ENCODE results near the gene DOK3.

Gene DOK3

DNA sequence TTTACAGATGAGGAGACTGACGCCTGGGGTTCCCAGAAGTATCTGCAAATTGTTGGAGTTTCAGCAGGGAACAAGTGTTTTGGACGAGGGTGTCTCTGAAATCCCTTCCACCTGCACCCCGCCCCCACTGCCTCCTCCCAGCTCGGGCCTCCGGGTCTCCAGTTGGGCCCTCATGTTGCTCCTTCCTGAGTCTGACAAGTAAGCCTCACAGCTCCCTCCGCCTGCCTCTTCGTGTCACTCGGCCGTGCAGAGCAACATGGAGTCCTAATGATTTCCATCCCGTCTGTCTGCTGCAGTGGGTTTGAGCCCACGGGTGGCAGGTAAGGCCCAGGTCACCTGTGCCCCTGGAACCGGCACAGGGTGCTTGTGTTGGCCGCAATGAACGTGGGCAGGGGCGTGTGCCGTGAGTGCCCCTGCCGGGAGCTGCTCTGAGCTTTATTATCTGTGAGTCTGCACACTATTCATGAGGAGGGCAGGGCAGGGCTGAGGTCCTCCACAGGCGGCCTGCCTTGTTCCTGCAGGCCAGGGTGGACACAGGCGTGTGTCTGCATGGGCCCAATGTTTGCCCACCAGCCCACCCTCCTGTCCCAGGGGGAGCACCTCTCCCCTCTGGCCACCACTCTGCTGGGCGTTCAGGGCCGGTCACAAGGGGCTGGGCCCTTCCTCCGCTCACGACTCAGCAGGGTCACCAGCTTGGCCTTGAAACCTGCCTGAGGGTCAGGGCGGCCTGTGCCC lies 6.1 kb downstream of the DOK3 start:
- no peak for TF ChIP-seq CTCF (IDR thresholded peaks at IDR 0.05; ENCODE audit: control insufficient read depth, insufficient read depth, low read depth, low read length, missing control alignments)
- no peak overlapping the region for H3K4me3 ChIP-seq (ENCODE audit: control insufficient read depth, low read depth, low read length)

GRCh38 chr5:177502886-177503285 lies 6.7 kb downstream of the DOK3 start:
- no peak overlapping the region for H3K4me3 ChIP-seq (ENCODE audit: control insufficient read depth, low read depth, low read length)
- TF ChIP-seq CTCF (IDR thresholded peaks at IDR 0.05; ENCODE audit: control insufficient read depth, insufficient read depth, low read depth, low read length, missing control alignments): no peak
- no peak for DNase-seq (ENCODE audit: low read depth)

More for the DNA sequence above, 6.1 kb downstream of the DOK3 start:
- DNase-seq (ENCODE audit: low read depth): no peak

DNA sequence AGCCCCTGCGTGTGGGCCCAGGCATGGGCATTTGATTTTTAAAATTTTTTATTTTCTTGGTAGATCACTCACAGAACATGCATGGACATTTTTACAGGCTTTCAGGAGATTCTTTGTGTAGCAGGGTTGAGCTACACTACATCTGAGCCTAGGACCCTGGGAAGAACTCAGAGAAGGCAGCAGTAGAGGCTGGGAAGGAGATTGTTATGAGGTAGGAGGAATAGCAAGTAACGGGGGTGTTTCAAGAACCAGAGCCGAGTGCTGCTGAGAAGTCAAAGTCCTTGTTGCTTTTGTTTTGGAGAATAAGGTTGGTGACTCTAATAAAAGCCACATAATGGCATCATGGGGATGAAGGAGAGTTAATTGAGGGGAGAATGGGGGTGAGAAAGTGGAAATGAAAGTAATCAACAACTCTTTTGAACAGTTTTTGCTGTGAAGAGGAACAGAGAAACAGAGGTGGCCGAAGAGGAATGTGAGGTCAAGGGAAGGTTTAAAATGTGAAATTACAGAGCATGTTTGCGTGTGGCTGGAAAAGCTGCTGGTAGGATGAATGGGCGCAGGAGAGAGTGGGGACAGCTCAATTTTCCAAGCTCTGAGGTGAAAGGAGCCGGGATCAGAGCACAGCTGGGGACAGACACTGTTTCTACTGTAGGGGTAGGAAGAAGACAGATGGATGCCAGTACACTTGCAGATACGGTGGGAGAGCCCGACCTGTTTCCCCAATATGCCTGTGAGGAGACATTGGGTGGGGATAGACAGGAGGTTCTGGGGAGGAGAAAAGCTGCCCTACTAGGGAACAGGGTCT lies 7.5 kb downstream of the DOK3 start:
- no peak overlapping the region for H3K4me3 ChIP-seq (ENCODE audit: control insufficient read depth, low read depth, low read length)
- no peak for TF ChIP-seq CTCF (IDR thresholded peaks at IDR 0.05; ENCODE audit: control insufficient read depth, insufficient read depth, low read depth, low read length, missing control alignments)
- no peak for DNase-seq (ENCODE audit: low read depth)

GRCh38 chr5:177500685-177501522 lies 8.7 kb downstream of the DOK3 start:
- DNase-seq (ENCODE audit: low read depth): no peak
- peak; percentile 98 for TF ChIP-seq CTCF (IDR thresholded peaks at IDR 0.05; ENCODE audit: control insufficient read depth, insufficient read depth, low read depth, low read length, missing control alignments)

GRCh38 chr5:177499842-177500241 lies 9.8 kb downstream of the DOK3 start:
- no peak for DNase-seq (ENCODE audit: low read depth)
- TF ChIP-seq CTCF (IDR thresholded peaks at IDR 0.05; ENCODE audit: control insufficient read depth, insufficient read depth, low read depth, low read length, missing control alignments): no peak
- no peak overlapping the region for H3K4me3 ChIP-seq (ENCODE audit: control insufficient read depth, low read depth, low read length)

More at GRCh38 chr5:177500685-177501522, 8.7 kb downstream of the DOK3 start:
- H3K4me3 ChIP-seq (ENCODE audit: control insufficient read depth, low read depth, low read length): no peak overlapping the region

Measured in AG09309 (cell line).